DOHH2 (cell line): ENCODE results near the gene ALG9.

Experiments
- H3F3A ChIP-seq: fragments of 200-600 bp; sonication (generic), shearing (Covaris generic); 2 replicates; pipeline ENCODE4 v1.6.0; 2016; ENCODE audit warnings: antibody characterized with exemption, mild to moderate bottlenecking; ENCODE audit not compliant: control insufficient read depth, insufficient read depth
- H3K27ac ChIP-seq: fragments of 200-600 bp; sonication (generic); 2 replicates; pipeline ENCODE4 v1.5.1; 2014; ENCODE audit warnings: low read depth, mild to moderate bottlenecking, low read length, moderate library complexity
- H3K27me3 ChIP-seq: fragments of 200-600 bp; sonication (generic); 2 replicates; pipeline ENCODE4 v1.6.1; 2014; ENCODE audit warnings: mild to moderate bottlenecking, low read length, mixed read lengths; ENCODE audit not compliant: control insufficient read depth
- H3K36me3 ChIP-seq: fragments of 200-600 bp; sonication (generic); 2 replicates; pipeline ENCODE4 v1.6.1; 2014; ENCODE audit warnings: mild to moderate bottlenecking, low read length, moderate library complexity, mixed read lengths; ENCODE audit not compliant: control insufficient read depth
- H3K4me1 ChIP-seq: fragments of 200-600 bp; sonication (generic); 2 replicates; pipeline ENCODE4 v1.6.1; 2014; ENCODE audit warnings: mild to moderate bottlenecking, low read length, mixed read lengths; ENCODE audit not compliant: control insufficient read depth
- H3K4me2 ChIP-seq: fragments of 200-600 bp; sonication (generic); 2 replicates; pipeline ENCODE4 v1.6.0; 2014; ENCODE audit warnings: mild to moderate bottlenecking, low read length, moderate library complexity
- H3K4me3 ChIP-seq: fragments of 200-600 bp; sonication (generic); 2 replicates; pipeline ENCODE4 v1.5.1; 2014; ENCODE audit warnings: mild to moderate bottlenecking, low read length, mixed read lengths
- H3K79me2 ChIP-seq: fragments of 200-600 bp; sonication (generic); 2 replicates; pipeline ENCODE4 v1.6.1; 2014; ENCODE audit warnings: mild to moderate bottlenecking, low read length, mixed read lengths; ENCODE audit not compliant: control insufficient read depth
- H3K9me2 ChIP-seq: fragments of 200-600 bp; sonication (generic); replicated peaks from 2 replicates; pipeline ENCODE4 v1.6.1; 2014; ENCODE audit warnings: mild to moderate bottlenecking, low read length, mixed read lengths; ENCODE audit not compliant: control insufficient read depth
- H3K9me3 ChIP-seq: fragments of 200-600 bp; sonication (generic); 2 replicates; pipeline ENCODE4 v1.6.1; 2014; ENCODE audit warnings: antibody characterized with exemption, low read length, mixed read lengths; ENCODE audit not compliant: control insufficient read depth, insufficient read depth
- H4K20me1 ChIP-seq: fragments of 200-600 bp; sonication (generic); 2 replicates; pipeline ENCODE4 v1.6.0; 2014; ENCODE audit warnings: low read depth, mild to moderate bottlenecking, antibody characterized with exemption, low read length, moderate library complexity; ENCODE audit not compliant: control insufficient read depth, insufficient read depth
- EZH2phosphoT487 ChIP-seq: fragments of 200-600 bp; sonication (generic); IDR thresholded peaks from 2 replicates; pipeline ENCODE4 v1.6.1; 2017; ENCODE audit warnings: borderline replicate concordance, mild to moderate bottlenecking, antibody characterized with exemption, low read length, moderate library complexity, mixed read lengths
- TF ChIP-seq, protein P1 (sequence below): fragments of 200-600 bp; sonication (generic); IDR thresholded peaks from one replicate; pipeline ENCODE4 v1.5.1; 2014; ENCODE audit warnings: antibody characterized with exemption, mild to moderate bottlenecking, low read depth, low read length; ENCODE audit not compliant: poor library complexity, severe bottlenecking

The ALG9 gene

GRCh38 chr11:111917788-111918187, 46.4 kb upstream of the ALG9 start:
- Histone ChIP-seq H3F3A (no peaks in the 10 kb centered on the region), H3K27ac (no peak overlapping the region), H3K4me3 (no peak overlapping the region), H3K9me3 (no peaks in the 10 kb centered on the region), H3K27me3 (peaks cover 25% of the 10 kb centered on the region), H3K4me2 (no peak overlapping the region), H3K36me3 (no peaks in the 10 kb centered on the region), H3K9me2 (no peaks in the 10 kb centered on the region), H4K20me1 (no peaks in the 10 kb centered on the region), H3K4me1 (no peaks in the 10 kb centered on the region), H3K79me2 (no peaks in the 10 kb centered on the region)
- TF ChIP-seq EZH2phosphoT487 = no peak
- TF ChIP-seq, protein P1, sequence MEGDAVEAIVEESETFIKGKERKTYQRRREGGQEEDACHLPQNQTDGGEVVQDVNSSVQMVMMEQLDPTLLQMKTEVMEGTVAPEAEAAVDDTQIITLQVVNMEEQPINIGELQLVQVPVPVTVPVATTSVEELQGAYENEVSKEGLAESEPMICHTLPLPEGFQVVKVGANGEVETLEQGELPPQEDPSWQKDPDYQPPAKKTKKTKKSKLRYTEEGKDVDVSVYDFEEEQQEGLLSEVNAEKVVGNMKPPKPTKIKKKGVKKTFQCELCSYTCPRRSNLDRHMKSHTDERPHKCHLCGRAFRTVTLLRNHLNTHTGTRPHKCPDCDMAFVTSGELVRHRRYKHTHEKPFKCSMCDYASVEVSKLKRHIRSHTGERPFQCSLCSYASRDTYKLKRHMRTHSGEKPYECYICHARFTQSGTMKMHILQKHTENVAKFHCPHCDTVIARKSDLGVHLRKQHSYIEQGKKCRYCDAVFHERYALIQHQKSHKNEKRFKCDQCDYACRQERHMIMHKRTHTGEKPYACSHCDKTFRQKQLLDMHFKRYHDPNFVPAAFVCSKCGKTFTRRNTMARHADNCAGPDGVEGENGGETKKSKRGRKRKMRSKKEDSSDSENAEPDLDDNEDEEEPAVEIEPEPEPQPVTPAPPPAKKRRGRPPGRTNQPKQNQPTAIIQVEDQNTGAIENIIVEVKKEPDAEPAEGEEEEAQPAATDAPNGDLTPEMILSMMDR = no peak

DNA sequence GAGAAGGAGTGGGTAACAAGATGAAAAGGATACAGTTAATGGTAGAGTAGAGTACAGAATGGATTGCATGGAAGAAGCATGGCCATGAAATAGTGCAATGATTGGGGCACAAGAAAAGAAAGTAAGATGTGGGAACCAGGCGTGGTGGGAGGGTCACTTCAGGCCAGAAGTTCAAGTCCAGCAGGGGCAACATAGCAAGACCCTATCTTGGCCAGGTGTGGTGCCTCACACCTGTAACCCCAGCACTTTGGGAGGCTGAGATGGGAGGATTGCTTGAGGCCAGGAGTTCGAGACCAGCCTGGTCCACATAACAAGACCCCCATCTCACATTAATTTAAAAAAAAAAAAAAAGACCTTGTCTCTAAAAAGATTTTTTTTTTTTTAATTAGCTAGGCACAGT, 45.9 kb upstream of the ALG9 start:
- Histone ChIP-seq H3K27me3 (peaks cover 26% of the 10 kb centered on the region), H3K9me3 (no peaks in the 10 kb centered on the region), H4K20me1 (no peaks in the 10 kb centered on the region), H3K4me2 (no peak overlapping the region), H3K27ac (no peak overlapping the region), H3K4me3 (no peak overlapping the region), H3K79me2 (no peaks in the 10 kb centered on the region), H3K9me2 (no peaks in the 10 kb centered on the region), H3K4me1 (no peaks in the 10 kb centered on the region), H3K36me3 (no peaks in the 10 kb centered on the region), H3F3A (no peaks in the 10 kb centered on the region)
- TF ChIP-seq, protein P1 = no peak
- no peak for TF ChIP-seq EZH2phosphoT487

DNA sequence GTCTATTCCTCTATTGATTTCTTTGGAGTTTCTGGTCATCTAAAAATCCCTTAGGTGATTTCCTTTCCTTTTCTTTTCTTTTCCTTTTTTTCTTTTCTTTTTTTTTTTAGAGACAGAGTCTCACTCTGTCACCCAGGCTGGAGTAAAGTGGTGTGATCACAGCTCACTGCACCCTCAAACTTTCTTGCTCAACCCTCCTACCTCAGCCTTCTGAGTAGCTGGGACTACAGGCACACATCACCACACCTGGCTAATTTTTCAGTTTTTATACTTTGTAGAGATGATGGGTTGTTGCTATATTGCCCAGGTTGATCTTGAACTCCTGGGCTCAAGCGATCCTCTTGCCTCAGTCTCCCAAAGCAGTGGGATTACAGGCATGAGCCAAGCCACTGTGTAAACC, 45.4 kb upstream of the ALG9 start:
- Histone ChIP-seq H3F3A (no peaks in the 10 kb centered on the region), H3K36me3 (no peaks in the 10 kb centered on the region), H3K4me3 (no peak overlapping the region), H3K9me3 (no peaks in the 10 kb centered on the region), H3K4me2 (no peak overlapping the region), H3K9me2 (no peaks in the 10 kb centered on the region), H3K4me1 (no peaks in the 10 kb centered on the region), H3K27ac (no peak overlapping the region), H4K20me1 (no peaks in the 10 kb centered on the region), H3K27me3 (peaks cover 31% of the 10 kb centered on the region), H3K79me2 (no peaks in the 10 kb centered on the region)
- TF ChIP-seq, protein P1 = no peak
- no peak for TF ChIP-seq EZH2phosphoT487

- no peak overlapping the region for H3K4me2 ChIP-seq
- no peak overlapping the region for H3K4me3 ChIP-seq
- H4K20me1 ChIP-seq = no peaks in the 10 kb centered on the region
- no peaks in the 10 kb centered on the region for H3K79me2 ChIP-seq
- peaks cover 52% of the 10 kb centered on the region for H3K27me3 ChIP-seq
- no peaks in the 10 kb centered on the region for H3K9me3 ChIP-seq
- H3F3A ChIP-seq = no peaks in the 10 kb centered on the region
- H3K9me2 ChIP-seq = no peaks in the 10 kb centered on the region
- H3K4me1 ChIP-seq = no peaks in the 10 kb centered on the region
- no peak for TF ChIP-seq EZH2phosphoT487
- TF ChIP-seq, protein P1 = no peak
- no peak overlapping the region for H3K27ac ChIP-seq
- H3K36me3 ChIP-seq = no peaks in the 10 kb centered on the region
These were observed 42.6 kb upstream of the ALG9 start for GRCh38 chr11:111913997-111914396.
